ENCODE data around the gene FAM180B.
A peak's percentile ranks its signal among the peaks of the same experiment; 100 is the strongest.
"Not testable (repeated sequence)": the region's sequence is repeated elsewhere in the genome, so short reads cannot be mapped to it uniquely, and the experiment has no call there.

The FAM180B gene

GRCh38 chr11:47595029-47595428 is 8.6 kb downstream of the FAM180B start:
- no peak for DNase-seq (ENCODE audit: low read depth)

DNA sequence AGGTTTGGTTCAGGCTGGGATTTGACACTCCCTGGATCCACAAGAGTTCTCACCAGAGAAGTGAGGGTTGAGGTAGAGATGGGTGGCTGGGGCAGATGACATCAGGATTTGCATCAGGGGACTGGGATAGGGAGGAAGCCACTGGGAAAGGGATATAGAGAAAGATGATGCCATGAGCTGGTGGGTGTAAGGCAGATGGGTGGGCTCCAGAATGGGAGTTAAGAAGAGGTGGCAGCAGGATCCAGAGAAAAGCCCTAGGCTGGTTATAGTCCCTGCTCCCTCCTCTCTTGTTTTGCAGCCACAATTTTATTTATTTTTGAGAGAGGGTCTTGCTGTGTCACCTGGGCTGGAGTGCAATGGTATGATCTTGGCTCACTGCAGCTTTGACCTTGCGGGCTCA is 9.5 kb downstream of the FAM180B start:
- no peak for DNase-seq (ENCODE audit: low read depth)

DNA sequence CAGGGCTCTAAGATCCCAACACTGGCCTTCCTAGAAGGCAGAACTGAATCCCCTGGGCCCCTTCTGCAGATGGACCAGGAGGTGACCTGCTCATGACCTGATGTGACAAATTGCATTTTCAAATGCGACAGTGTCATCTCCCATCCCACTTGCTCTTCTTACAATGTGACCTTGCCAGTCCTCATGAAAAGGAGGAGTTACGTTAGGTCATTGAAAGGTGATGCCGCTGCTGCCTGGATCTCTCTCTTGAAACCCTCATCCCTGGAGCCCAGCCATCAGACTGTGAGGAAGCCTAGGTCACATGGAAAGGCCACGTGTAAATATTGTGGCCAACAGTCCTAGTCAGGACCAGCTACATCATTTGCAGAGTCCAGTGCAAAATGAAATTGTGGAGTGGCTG is 13.4 kb downstream of the FAM180B start:
- no peak for DNase-seq (ENCODE audit: low read depth)

- DNase-seq (ENCODE audit: low read depth): no peak
Observed at GRCh38 chr11:47603295-47603694, 16.8 kb downstream of the FAM180B start.

GRCh38 chr11:47605921-47606320 is 19.4 kb downstream of the FAM180B start:
- DNase-seq (ENCODE audit: low read depth): no peak

- DNase-seq (ENCODE audit: low read depth): peak; percentile 48
Observed at GRCh38 chr11:47606731-47607130, 20.3 kb downstream of the FAM180B start.

DNA sequence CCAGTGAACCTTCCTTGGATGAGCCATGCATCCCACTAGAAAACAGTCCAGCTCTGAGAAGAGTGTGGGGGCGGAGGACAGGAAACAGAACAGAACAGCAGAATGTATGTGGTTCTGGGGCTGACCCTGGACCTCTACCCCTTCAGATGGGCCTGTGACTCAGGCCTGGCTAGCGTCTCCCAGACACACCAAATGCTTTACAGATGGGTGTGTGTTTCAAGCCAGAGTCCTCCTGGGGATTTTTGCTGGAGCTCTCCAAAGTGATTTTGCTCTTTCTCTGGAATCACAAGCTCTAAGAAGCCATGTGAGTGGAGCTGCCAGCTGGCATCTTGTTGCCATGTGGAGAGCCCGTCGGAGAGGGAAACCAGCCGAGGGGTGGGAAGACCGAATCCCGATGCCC is 20.9 kb downstream of the FAM180B start:
- peak; percentile 96 for DNase-seq (ENCODE audit: low read depth)

DNA sequence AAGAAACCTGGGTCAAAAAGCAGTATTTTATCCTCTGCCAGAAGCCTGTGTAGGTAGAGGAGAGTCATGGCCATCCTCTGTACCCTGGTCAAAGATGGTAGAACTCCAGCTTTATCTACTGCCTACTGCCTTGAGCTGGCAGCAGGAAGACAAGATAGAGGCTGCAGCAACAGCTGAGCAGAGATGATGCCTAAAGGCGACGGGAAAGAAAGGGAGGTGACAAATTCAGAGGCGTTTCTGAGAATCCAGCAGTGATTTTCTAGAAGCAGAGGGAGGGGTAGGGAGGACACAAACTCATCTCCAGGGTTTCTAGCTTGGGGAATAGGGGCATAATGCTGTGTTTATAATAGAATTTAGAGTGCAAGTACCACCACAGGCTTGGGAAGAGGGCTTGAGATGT is 23.2 kb downstream of the FAM180B start:
- DNase-seq (ENCODE audit: low read depth): no peak

DNA sequence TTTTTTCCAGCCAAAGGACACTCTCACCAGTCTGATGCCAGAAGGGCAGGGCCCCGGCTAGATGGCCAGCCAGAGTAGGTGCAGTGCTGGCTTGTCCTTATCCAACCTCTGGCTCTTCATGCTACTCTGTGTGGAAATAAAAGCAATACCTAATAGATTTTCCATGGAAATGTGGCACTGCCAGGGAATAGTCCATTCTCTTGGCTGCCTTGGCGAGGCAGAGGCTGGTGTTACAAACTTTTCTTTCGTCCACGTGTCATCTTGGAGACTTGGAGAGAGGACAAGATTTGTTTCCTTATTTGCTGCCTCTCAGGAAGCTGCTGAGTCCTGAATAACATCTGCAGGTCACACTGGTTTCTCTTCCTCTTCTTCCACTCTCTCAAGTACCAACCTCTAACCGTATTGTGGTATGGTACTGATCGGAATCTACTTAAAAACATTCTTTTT is 24.9 kb downstream of the FAM180B start:
- DNase-seq (ENCODE audit: low read depth): no peak

GRCh38 chr11:47615249-47615648 is 28.8 kb downstream of the FAM180B start:
- no peak for DNase-seq (ENCODE audit: low read depth)

DNA sequence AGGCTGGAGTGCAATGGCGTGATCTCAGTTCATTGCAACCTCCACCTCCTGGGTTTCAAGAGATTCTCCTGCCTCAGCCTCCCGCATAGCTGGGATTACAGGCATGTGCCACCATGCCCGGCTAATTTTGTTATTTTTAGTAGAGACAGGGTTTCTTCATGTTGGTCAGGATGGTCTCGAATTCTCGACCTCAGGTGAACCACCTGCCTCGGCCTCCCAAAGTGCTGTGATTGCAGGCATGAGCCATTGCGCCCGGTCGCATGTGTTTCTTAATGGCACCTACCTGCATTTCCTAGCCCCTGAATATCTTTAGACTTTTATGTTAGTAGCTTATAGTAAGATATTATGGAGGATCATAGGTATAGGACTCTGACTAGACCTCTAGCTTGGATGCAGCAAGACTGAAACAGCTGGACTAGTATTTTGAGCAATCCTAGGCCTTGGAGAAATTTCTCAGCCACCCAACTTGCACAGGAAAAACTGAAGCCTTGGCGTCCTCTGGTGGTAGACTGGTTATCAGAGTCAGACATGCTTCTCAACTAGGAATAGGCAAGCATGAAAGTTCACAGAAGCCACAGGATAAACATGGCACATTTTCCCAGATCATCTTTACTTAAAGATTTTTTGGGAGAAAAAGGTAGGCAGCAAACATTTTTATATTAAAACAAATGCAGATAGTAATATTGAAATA is 30.4 kb downstream of the FAM180B start:
- DNase-seq (ENCODE audit: low read depth): peak; percentile 85

GRCh38 chr11:47617417-47617809 is 30.9 kb downstream of the FAM180B start:
- DNase-seq (ENCODE audit: low read depth): peak; percentile 80

DNA sequence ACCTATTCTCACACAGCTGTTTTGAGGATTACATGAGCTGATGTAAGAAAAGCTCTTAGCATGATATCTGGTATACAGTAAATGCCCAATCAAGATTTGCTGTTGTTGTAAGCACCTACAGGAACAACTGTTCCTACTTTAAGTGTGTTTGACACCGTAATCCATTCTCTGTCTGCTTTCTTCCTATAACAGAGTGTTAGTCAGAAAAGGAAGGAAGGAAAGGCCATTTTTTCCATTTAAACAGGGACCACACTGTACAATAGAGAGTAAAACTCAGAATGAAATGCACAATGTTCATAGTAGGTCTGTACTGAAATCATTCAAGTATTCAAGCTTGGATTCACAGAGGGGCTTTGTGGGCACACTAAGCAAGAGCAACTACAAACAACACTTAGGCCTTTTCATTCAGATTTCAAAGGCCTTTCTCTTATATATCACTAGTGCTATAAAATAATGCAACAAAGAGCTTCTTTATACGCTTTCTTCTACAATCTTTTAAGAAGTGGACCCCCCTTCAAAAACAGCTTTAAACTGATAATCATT is 34.4 kb downstream of the FAM180B start:
- DNase-seq (ENCODE audit: low read depth): no peak

GRCh38 chr11:47626234-47626633 is 39.8 kb downstream of the FAM180B start:
- DNase-seq (ENCODE audit: low read depth): no peak

- DNase-seq (ENCODE audit: low read depth): peak; percentile 87
Observed at GRCh38 chr11:47628026-47628425, 41.5 kb downstream of the FAM180B start.

DNA sequence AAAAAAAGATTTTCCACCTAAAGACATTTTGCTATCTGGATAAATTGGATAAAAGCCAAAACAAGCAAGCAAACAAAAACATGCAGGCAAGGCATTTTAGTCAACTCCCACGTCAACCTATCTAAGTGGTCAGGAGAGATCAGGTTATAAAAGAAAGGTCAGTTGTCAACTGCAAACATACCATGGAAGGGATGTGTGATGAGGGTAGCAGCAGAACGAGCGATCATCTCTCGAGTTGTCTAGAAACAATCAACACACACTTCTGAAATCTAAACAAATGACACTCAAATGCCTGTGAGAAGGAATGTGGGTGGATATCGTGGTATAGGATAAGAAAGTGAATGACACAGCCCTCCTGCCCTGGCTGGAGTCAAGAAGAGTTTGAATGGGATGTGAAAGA is 45.0 kb downstream of the FAM180B start:
- peak; percentile 15 for DNase-seq (ENCODE audit: low read depth)

DNA sequence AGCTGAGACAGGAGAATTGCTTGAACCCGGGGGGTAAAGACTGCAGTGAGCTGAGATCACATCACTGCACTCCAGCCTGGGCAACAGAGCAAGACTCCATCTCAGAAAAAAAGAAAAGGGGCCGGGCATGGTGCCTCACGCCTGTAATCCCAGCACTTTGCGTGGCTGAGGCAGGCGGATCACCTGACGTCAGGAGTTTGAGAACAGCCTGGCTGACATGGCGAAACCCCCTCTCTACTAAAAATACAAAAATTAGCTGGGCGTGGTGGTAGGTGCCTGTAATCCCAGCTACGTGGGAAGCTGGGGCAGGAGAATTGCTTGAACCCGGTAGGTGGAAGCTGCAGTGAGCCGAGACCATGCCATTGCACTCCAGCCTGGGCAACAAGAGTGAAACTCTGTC is 49.9 kb downstream of the FAM180B start:
- DNase-seq (ENCODE audit: low read depth): not testable (repeated sequence)
